MCF 10A (cell line): ENCODE data around the gene CSTPP1. TPM values are rescaled to one million over a fixed set of nuclear protein-coding genes. Genes with fewer than 3 reads are reported as not detected.

Experiments
- BruUV-seq: library from RNA; stranded (reverse); fragments of 400-500 nt; replicated peaks from 2 replicates; lab custom pipeline; 2021; lab: Mats Ljungman, UMichigan
- CTCF ChIA-PET: fragments of 300-600 bp; sonication (Branson Sonifier 250); formaldehyde crosslinking; extraction: SDS; loops from one replicate; lab custom pipeline; 2021; ENCODE audit warnings: antibody characterized with exemption, inconsistent platforms; lab: Yijun Ruan, JAX
- POLR2A ChIA-PET: fragments of 300-600, 350-650 bp; sonication (Branson Sonifier 250); formaldehyde crosslinking; extraction: SDS; loops from one replicate; lab custom pipeline; 2020; ENCODE audit warnings: antibody characterized with exemption, inconsistent platforms; lab: Yijun Ruan, JAX
- DNase-seq: peaks from one replicate; pipeline ENCODE4 v3.0.0-alpha.2; 2018; ENCODE audit not compliant: unreplicated experiment
- H3K27ac Mint-ChIP-seq: one replicate; pipeline ENCODE4 v1.8.0; 2022; ENCODE audit warnings: mild to moderate bottlenecking, low read depth, mixed read lengths; ENCODE audit not compliant: unreplicated experiment
- H3K27me3 Mint-ChIP-seq: one replicate; pipeline ENCODE4 v1.8.0; 2022; ENCODE audit warnings: mixed read lengths; ENCODE audit not compliant: insufficient read depth, unreplicated experiment
- H3K36me3 Mint-ChIP-seq: one replicate; pipeline ENCODE4 v1.8.0; 2022; ENCODE audit warnings: mild to moderate bottlenecking, moderate library complexity, mixed read lengths; ENCODE audit not compliant: insufficient read depth, unreplicated experiment
- H3K4me1 Mint-ChIP-seq: one replicate; pipeline ENCODE4 v1.8.0; 2022; ENCODE audit warnings: mixed read lengths; ENCODE audit not compliant: insufficient read depth, unreplicated experiment
- H3K4me3 Mint-ChIP-seq: one replicate; pipeline ENCODE4 v1.8.0; 2022; ENCODE audit warnings: mild to moderate bottlenecking, moderate library complexity, mixed read lengths; ENCODE audit not compliant: unreplicated experiment
- H3K9me3 Mint-ChIP-seq: one replicate; pipeline ENCODE4 v1.8.0; 2022; ENCODE audit warnings: mixed read lengths; ENCODE audit not compliant: unreplicated experiment
- intact Hi-C: fragments of 100-400 bp; cut with micrococcal nuclease; formaldehyde crosslinking; loops from 2 replicates; pipeline ENCODE4 v1.14.1; 2022
- total RNA-seq: library from RNA; stranded (reverse); gene quantifications from 2 replicates; pipeline ENCODE4 v1.2.3, GENCODE V29; 2022
- TF ChIP-seq, protein P1 (sequence below): fragments of 200-600 bp; IDR thresholded peaks from one replicate; pipeline ENCODE4 v1.8.0; 2022; ENCODE audit warnings: antibody characterized with exemption, mild to moderate bottlenecking; ENCODE audit not compliant: unreplicated experiment

CSTPP1 gene
- total RNA-seq, 1 experiment from 2014 or later, result 19.2 TPM

DNA sequence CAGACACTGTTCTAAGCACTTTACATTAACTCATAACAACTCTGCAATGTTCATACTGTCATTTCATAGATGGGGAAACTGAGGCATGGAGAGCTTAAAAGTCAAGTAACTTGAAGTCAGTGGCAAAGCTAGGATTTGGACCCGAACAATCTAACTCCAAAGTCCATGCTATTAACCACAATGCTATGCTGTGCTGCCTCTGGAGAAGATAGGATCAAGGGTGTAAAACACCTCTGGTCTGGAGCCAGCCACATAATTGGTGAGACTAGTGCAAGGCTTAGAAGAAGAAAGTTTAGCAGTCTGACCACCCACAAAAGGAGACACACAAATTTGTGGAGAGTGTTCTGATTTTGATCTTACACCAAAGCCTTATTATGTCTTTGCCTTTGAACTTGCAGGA, 196.4 kb downstream of the CSTPP1 start:
- Mint-ChIP-seq H3K9me3 (no peaks in the 10 kb centered on the region), H3K36me3 (peaks cover 8% of the 10 kb centered on the region), H3K27ac (no peak overlapping the region), H3K4me3 (no peak overlapping the region), H3K27me3 (no peaks in the 10 kb centered on the region), H3K4me1 (no peaks in the 10 kb centered on the region)
- ChIA-PET POLR2A (no interaction called here), CTCF (no interaction called here)
- no peak for DNase-seq
- TF ChIP-seq, protein P1, sequence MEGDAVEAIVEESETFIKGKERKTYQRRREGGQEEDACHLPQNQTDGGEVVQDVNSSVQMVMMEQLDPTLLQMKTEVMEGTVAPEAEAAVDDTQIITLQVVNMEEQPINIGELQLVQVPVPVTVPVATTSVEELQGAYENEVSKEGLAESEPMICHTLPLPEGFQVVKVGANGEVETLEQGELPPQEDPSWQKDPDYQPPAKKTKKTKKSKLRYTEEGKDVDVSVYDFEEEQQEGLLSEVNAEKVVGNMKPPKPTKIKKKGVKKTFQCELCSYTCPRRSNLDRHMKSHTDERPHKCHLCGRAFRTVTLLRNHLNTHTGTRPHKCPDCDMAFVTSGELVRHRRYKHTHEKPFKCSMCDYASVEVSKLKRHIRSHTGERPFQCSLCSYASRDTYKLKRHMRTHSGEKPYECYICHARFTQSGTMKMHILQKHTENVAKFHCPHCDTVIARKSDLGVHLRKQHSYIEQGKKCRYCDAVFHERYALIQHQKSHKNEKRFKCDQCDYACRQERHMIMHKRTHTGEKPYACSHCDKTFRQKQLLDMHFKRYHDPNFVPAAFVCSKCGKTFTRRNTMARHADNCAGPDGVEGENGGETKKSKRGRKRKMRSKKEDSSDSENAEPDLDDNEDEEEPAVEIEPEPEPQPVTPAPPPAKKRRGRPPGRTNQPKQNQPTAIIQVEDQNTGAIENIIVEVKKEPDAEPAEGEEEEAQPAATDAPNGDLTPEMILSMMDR, result no peak
- no TSS peak for BruUV-seq
- intact Hi-C loops, result no loop called here

DNA sequence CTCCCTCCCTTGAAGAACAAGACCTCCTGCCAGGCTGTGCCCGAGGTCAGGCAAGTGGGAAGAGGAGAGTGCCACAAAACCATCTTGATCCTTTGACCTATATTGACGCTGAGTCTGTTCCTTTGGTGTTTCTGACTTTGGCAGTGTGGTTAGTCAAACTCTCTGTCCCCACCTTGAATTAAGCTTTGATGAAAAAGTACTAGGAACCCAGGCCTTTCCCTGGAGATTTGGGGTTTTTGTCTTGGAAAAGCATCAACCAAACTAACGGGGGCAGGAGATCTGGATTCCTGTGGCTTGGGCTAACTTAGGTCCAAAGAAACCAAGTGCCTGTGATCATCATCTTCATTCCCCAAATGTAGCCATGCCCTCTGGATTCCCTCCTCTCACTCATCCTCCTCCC, 199.8 kb downstream of the CSTPP1 start:
- intact Hi-C loops, result no loop called here
- Mint-ChIP-seq H3K27me3 (no peaks in the 10 kb centered on the region), H3K27ac (no peak overlapping the region), H3K4me1 (no peaks in the 10 kb centered on the region), H3K36me3 (peaks cover 16% of the 10 kb centered on the region), H3K9me3 (no peaks in the 10 kb centered on the region), H3K4me3 (no peak overlapping the region)
- BruUV-seq, result no TSS peak
- DNase-seq, result no peak
- ChIA-PET POLR2A (no interaction called here), CTCF (no interaction called here)
- TF ChIP-seq, protein P1, result no peak

DNA sequence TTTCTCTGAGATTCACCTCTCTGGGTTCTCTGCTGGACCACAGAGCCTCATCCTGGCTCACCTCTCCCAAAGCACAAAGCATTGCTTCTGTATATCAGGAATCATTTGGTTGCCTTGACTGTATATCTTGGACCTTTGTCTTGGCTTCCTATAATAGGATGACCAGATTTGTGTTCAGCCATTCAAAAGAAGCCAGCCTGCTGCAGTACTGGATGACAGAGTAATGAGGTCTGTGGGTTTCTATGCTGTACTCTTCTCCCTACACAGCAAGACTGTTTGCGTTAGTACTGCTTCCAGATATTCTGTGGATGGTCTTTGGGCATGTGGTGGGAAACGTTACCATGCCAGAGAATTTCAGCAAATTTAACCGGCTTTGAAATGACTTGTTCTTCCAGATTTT, 200.4 kb downstream of the CSTPP1 start:
- ChIA-PET CTCF (no interaction called here), POLR2A (no interaction called here)
- no TSS peak for BruUV-seq
- Mint-ChIP-seq H3K4me3 (no peak overlapping the region), H3K4me1 (no peaks in the 10 kb centered on the region), H3K9me3 (no peaks in the 10 kb centered on the region), H3K27me3 (no peaks in the 10 kb centered on the region), H3K36me3 (peaks cover 16% of the 10 kb centered on the region), H3K27ac (no peak overlapping the region)
- TF ChIP-seq, protein P1, result no peak
- intact Hi-C loops, result no loop called here
- no peak for DNase-seq

DNA sequence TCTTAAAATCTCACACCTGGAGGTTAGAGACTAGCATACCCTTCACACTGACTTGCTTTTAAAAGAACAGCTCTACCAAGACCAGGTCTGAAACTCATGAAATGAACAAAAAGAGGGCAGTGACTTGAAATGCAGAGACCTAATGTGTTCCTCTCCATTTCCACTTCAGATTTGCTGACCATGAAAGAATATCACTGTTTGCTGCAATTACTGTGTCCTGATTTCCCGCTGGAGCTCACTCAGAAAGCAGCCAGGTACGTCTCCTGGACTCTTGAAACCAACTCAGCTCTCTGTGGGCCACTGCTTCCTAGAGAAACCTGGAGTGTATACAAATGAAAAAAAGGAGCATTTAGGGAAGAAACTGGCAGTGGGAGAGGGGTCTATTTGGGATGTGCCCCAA, 200.9 kb downstream of the CSTPP1 start:
- H3K27ac Mint-ChIP-seq, result no peak overlapping the region
- H3K9me3 Mint-ChIP-seq, result no peaks in the 10 kb centered on the region
- POLR2A ChIA-PET, result interaction anchor here (0.6 kb wide), 1 partner anchor 969 kb away, joined by 4 read pairs; no protein-coding TSS in a partner anchor
- TF ChIP-seq, protein P1, result no peak
- intact Hi-C loops, result no loop called here
- no peak overlapping the region for H3K4me3 Mint-ChIP-seq
- H3K36me3 Mint-ChIP-seq, result peaks cover 16% of the 10 kb centered on the region
- H3K4me1 Mint-ChIP-seq, result peaks cover under 1% of the 10 kb centered on the region
- no TSS peak for BruUV-seq
- DNase-seq, result no peak
- CTCF ChIA-PET, result no interaction called here
- H3K27me3 Mint-ChIP-seq, result no peaks in the 10 kb centered on the region
